Renal cortical epithelial cell (primary cell): Measurements from ENCODE around the gene TRPM1. TPM values are rescaled to one million over a fixed set of nuclear protein-coding genes. Genes with fewer than 3 reads are reported as not detected.
"Not testable (repeated sequence)": the region's sequence is repeated elsewhere in the genome, so short reads cannot be mapped to it uniquely, and the experiment has no call there.

ENCODE experiments used
- DNase-seq: peaks from one replicate; pipeline ENCODE4 v3.0.0-alpha.2; 2011; ENCODE audit warnings: low read depth
- total RNA-seq: library from RNA; depleted of rRNA; stranded (reverse); fragments of >200 nt; gene quantifications from 2 replicates; pipeline ENCODE4 v1.2.3, GENCODE V29; 2014

The TRPM1 gene
- total RNA-seq, 1 donor from 2014 or later: not detected

DNA sequence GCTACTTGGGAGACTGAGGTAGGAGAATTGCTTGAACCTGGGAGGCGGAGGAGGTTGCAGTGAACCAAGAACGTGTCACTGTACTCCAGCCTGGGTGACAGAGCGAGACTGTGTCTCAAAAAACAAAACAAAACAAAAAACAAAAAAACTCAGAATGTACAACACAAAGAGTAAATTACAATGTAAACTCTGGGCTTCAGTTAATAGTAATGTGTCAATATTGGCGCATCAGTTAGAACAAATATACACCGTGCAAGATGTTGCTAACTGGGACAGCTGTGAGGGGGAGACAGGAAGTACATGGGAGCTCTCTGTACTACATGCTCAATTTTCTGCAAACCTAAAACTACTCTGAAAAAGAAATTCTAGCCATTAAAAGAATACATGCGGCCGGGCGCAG, 23.5 kb upstream of the TRPM1 start:
- no peak for DNase-seq

- DNase-seq: no peak
Observed at GRCh38 chr15:31116423-31117030, 15.0 kb upstream of the TRPM1 start.

DNA sequence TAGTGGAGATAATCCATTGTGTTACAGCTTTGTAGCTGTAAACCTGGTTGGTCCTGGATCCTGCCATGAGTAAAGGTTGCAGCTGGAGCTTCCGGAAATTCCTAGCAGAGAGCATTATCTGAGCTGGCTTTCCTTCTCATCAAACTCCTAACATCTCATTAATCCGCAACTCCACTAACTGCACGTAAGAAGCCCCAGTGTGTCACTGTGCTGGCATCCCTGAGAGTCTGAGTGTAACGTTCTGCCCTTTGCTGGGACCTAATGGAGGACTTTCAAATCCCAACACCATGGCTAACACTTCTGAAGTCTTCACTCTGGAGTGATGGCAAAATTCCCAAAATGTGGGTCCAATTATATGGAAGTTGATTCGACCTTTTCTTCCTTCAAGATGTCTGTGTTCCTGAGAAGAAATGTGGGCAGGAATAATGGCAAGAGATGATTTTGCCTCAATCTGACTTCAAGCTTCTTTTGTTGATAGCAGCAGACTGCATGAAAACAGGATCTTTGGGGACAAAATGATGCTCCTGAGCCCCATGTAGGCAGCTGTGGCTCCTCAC, 9.6 kb upstream of the TRPM1 start:
- DNase-seq: no peak

GRCh38 chr15:31108836-31109235, 7.3 kb upstream of the TRPM1 start:
- no peak for DNase-seq

DNA sequence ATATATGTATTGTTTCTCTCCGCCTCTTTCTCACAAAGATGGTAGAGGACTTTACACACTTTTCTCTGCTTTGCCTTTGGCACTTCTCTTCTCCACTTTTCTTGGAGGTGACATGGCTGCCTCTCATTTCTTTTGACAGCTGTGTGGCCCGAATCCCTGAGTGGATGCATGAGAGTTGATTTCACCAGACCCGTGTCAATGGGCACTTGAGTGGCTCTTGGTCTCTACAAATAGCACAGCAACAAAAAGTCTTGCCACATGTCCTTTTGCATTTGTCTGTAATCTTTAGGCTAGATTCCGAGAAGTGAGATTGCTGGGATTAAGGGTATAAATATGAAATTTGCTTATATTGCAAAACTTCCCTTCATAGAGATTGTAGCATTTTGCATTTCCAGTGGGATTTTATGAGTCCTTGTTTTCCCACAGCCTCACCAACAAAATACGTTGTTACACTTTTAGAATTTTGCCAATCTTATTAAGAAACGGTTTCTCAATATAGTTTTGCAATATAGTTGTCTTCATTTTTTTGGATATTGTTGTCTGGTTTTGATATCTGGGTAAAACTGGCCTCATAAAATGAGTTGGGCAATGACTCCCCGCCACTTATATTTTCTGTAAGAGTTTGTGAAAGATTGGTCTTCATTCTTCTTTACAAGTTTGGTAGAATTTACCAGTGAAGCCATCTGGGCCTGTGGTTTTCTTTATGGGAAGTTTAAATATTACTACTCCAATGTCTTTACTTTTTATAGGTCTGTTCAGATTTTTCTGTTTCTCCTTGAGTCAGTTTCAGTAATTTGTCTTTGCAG, 5.2 kb upstream of the TRPM1 start:
- DNase-seq: no peak

DNA sequence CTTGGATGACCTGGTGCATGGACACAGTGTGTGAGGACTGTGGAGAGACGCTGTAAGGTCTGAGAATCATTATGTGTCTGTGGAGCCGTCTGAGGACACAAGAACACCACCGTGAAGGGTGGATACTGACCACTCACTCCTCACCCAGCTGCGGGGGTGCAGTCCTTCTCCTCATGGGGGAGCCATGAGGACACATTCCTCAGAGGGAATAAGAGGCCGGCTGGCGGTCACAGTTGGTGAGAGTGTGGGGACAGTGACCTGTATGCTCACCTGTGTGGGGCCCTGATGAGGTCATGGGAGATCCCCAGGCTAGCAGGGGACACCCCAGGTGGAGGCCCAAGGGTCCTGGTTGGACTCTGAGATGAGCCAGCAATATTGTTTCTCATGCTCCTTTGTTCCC, 2.5 kb upstream of the TRPM1 start:
- no peak for DNase-seq

GRCh38 chr15:31102374-31103342, 1.1 kb upstream of the TRPM1 start:
- no peak for DNase-seq

DNA sequence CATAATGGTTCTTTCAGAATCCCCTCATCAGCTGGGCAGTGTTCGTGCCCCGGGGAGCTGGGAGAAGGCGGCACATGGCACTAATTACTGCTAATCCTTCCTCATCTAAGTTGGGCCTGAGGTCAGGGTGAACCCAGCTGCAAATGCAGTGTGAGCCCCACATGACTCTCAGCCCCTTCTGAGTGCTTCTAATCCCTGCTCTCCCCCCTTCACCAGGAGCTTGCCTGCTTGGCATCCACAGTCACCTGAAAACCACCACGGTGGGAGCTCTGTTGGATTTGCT, 455 bp upstream of the TRPM1 start:
- no peak for DNase-seq

GRCh38 chr15:31100738-31101137, 787 bp downstream of the TRPM1 start:
- DNase-seq: no peak

- peak; percentile 79 for DNase-seq
Observed at GRCh38 chr15:31098953-31099740, 2.4 kb downstream of the TRPM1 start.

DNA sequence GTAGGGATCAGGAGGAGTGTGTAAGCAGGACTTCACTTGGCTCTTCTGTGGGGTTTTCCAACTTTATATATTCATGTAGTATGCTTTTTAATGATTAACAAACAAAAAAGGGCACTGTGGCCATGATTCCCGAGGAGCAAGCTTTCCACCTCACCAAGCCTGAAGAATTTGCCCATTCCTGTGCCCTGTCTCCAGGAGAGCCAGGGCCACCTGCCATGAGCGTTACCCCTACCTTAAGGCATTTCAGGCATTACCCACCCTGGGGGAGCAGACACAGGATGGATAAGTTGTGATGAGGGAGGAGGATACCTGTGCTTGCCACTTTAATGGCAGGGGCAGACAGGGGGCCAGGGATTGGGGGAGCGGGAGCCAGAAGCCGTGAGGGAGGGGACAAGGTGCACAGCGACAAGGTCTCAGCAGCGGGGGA, 3.0 kb downstream of the TRPM1 start:
- peak; percentile 93 for DNase-seq

- no peak for DNase-seq
Observed at GRCh38 chr15:31096563-31096962, 5.0 kb downstream of the TRPM1 start.

DNA sequence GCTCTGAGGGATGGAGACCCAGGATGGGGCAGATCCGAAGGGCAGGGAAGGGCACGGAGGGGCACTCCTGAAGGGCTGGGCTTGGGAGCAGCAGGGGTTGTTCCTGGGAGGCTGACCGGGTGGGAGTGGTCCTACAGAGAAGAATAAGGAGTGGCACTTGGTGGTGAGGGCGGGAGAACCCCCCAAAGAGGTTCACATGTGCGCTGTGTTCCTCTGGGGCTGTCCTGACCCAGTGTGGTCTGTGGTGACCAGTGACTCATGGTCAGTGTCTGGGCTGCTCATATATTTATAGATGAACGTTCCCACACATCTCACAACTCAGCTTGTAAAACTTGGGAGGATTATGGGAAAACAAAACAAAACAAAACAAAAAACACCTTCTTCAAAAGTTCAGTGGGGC, 10.0 kb downstream of the TRPM1 start:
- DNase-seq: peak; percentile 78

DNA sequence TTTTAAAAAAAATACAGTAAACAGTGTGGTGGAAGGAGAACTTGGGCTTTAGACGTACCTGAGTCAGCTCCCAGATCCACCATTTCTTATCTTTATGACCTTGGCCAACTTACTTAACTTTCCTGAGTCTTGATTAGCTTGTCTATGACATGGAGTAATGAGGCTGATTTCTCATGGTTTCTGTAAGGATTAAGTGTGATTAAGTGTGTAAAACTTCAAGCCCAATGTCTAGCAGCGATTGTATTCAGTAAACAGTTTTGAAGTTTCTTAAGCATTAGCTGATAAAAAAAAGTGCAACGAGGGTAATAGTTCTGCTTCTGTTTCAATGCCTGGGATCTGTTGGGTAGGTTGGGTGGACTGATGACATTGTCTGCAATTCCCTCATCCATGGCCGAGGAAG, 10.8 kb downstream of the TRPM1 start:
- DNase-seq: no peak

DNA sequence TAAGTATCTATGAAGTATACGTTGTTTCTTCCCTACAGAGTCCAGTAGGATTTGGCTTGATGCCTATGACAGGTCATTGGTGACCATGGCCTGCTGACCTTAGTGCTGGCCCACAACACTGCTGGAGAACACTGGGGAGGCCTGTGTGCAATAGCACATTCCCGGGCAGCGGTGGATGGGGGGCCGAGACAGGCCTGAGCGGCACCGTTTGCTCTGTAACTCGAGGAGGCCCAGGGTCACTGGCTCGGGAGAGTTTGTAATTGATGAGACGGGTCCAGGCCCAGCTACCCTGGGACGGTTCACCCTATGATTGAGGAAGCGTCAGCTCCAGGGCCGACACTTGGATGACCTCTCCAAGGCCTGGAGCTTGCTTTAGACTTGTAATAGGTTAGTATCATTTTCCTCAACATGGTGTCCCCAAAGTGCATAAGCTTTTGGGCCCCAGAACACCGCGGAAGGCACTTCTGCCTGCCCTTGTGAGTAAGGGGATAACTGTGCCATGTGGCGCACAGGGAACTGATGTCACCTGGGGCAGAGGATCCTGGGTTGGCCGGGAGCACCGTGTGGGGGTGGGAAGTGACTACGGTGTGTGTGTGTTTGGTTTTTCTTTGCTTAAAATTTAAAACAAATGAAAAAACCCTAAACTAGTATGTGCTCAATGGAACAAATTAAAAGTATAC, 12.0 kb downstream of the TRPM1 start:
- no peak for DNase-seq

- no peak for DNase-seq
Observed at GRCh38 chr15:31088672-31089367, 12.7 kb downstream of the TRPM1 start.

GRCh38 chr15:31088041-31088440, 13.5 kb downstream of the TRPM1 start:
- not testable (repeated sequence) for DNase-seq

DNA sequence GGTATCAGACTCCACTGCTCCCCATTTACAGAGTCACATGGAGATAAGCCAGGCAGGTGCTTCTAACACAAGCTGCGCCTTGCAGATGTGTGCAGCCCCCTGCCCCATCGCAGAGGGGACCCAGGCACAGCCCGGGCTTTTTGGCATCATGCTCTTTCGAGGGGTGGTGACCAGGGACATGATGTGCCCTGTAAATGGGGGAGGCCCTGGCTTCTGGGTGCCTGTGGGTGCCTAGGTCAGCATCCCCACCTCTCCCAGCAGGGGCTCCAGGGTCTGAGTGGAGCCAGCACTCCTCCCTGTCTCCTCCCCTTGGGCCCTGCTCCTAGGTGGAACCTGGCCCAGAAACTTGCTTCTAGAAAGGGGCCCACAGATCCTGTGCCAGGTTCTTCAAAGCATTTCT, 15.2 kb downstream of the TRPM1 start:
- no peak for DNase-seq

DNA sequence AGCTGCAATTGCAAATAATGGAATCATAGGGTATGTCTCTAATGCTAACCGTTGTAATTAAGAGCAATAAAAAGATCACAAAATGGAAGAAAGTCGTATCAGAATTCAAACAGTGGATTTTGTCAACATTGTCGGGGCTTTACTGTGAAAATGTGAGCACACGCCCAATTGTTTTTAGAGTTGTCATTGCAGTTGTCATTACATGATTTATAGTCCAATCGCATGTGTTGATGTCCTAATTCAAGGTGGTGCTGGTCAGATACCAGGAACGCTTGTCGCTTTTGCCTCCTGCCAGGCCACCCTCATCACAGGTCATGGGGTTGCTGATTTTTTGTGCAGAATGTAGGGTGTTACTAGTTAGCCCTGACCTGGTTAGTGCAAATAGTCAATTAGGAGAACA, 16.2 kb downstream of the TRPM1 start:
- DNase-seq: no peak

GRCh38 chr15:31084176-31084575, 17.3 kb downstream of the TRPM1 start:
- no peak for DNase-seq
